SU-DHL-6 (cell line): ENCODE data around the gene ZNF148.

ENCODE experiments used
- H2AFZ ChIP-seq: fragments of 200-600 bp; sonication (generic); 2 replicates; pipeline ENCODE4 v1.6.1; 2014; ENCODE audit warnings: low read depth, mild to moderate bottlenecking, moderate library complexity, mixed read lengths, antibody characterized with exemption, low read length; ENCODE audit not compliant: severe bottlenecking
- H3F3A ChIP-seq: fragments of 200-600 bp; shearing (Covaris generic); 2 replicates; pipeline ENCODE4 v1.6.0; 2016; ENCODE audit warnings: antibody characterized with exemption, mild to moderate bottlenecking; ENCODE audit not compliant: insufficient read depth
- H3K27ac ChIP-seq: fragments of 200-600 bp; sonication (generic); 2 replicates; pipeline ENCODE4 v1.5.1; 2016; ENCODE audit warnings: low read depth, mild to moderate bottlenecking, low read length, moderate library complexity, mixed read lengths
- H3K27me3 ChIP-seq: fragments of 200-600 bp; sonication (generic), shearing (Covaris generic); 2 replicates; pipeline ENCODE4 v1.6.0; 2014; ENCODE audit warnings: mild to moderate bottlenecking, low read length
- H3K36me3 ChIP-seq: fragments of 200-600 bp; sonication (generic); 2 replicates; pipeline ENCODE4 v1.6.1; 2014; ENCODE audit warnings: mild to moderate bottlenecking, low read length, mixed read lengths
- H3K4me2 ChIP-seq: fragments of 300-600, 200-600 bp; shearing (Covaris generic), sonication (generic); 2 replicates; pipeline ENCODE4 v1.6.0; 2014; ENCODE audit warnings: low read length, low read depth, mild to moderate bottlenecking; ENCODE audit not compliant: poor library complexity, severe bottlenecking
- H3K4me3 ChIP-seq: fragments of 200-600 bp; sonication (generic); 2 replicates; pipeline ENCODE4 v1.5.1; 2014; ENCODE audit warnings: antibody characterized with exemption, low read length, mild to moderate bottlenecking, mixed read lengths; ENCODE audit not compliant: insufficient read depth, poor library complexity, severe bottlenecking
- H3K79me2 ChIP-seq: fragments of 200-600 bp; sonication (generic); 2 replicates; pipeline ENCODE4 v1.6.1; 2014; ENCODE audit warnings: mild to moderate bottlenecking, low read length, moderate library complexity; ENCODE audit not compliant: insufficient read depth
- H3K9ac ChIP-seq: fragments of 200-600 bp; sonication (generic); 2 replicates; pipeline ENCODE4 v1.7.0; 2014; ENCODE audit warnings: mild to moderate bottlenecking, low read length
- H3K9me2 ChIP-seq: fragments of 200-600 bp; sonication (generic); replicated peaks from 2 replicates; pipeline ENCODE4 v1.6.1; 2014; ENCODE audit warnings: low read length; ENCODE audit not compliant: insufficient read depth
- H3K9me3 ChIP-seq: fragments of 200-600 bp; sonication (generic); 2 replicates; pipeline ENCODE4 v1.6.1; 2014; ENCODE audit warnings: low read length, mixed read lengths; ENCODE audit not compliant: insufficient read depth
- H4K20me1 ChIP-seq: fragments of 200-600 bp; sonication (generic); 2 replicates; pipeline ENCODE4 v1.6.1; 2014; ENCODE audit warnings: low read depth, mild to moderate bottlenecking, antibody characterized with exemption, low read length, moderate library complexity, mixed read lengths
- EZH2phosphoT487 ChIP-seq: fragments of 200-600 bp; sonication (generic), shearing (Covaris generic); conservative IDR thresholded peaks from 2 replicates; pipeline ENCODE4 v1.6.1; 2018; ENCODE audit warnings: mild to moderate bottlenecking, antibody characterized with exemption, low read length, moderate library complexity, mixed read lengths
- TF ChIP-seq, protein P1 (sequence below): fragments of 200-600 bp; sonication (generic); IDR thresholded peaks from one replicate; pipeline ENCODE4 v1.5.1; 2017; ENCODE audit warnings: antibody characterized with exemption, mild to moderate bottlenecking, low read length, moderate library complexity; ENCODE audit not compliant: insufficient read depth, poor library complexity, severe bottlenecking

Gene ZNF148, protein sequence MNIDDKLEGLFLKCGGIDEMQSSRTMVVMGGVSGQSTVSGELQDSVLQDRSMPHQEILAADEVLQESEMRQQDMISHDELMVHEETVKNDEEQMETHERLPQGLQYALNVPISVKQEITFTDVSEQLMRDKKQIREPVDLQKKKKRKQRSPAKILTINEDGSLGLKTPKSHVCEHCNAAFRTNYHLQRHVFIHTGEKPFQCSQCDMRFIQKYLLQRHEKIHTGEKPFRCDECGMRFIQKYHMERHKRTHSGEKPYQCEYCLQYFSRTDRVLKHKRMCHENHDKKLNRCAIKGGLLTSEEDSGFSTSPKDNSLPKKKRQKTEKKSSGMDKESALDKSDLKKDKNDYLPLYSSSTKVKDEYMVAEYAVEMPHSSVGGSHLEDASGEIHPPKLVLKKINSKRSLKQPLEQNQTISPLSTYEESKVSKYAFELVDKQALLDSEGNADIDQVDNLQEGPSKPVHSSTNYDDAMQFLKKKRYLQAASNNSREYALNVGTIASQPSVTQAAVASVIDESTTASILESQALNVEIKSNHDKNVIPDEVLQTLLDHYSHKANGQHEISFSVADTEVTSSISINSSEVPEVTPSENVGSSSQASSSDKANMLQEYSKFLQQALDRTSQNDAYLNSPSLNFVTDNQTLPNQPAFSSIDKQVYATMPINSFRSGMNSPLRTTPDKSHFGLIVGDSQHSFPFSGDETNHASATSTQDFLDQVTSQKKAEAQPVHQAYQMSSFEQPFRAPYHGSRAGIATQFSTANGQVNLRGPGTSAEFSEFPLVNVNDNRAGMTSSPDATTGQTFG

DNA sequence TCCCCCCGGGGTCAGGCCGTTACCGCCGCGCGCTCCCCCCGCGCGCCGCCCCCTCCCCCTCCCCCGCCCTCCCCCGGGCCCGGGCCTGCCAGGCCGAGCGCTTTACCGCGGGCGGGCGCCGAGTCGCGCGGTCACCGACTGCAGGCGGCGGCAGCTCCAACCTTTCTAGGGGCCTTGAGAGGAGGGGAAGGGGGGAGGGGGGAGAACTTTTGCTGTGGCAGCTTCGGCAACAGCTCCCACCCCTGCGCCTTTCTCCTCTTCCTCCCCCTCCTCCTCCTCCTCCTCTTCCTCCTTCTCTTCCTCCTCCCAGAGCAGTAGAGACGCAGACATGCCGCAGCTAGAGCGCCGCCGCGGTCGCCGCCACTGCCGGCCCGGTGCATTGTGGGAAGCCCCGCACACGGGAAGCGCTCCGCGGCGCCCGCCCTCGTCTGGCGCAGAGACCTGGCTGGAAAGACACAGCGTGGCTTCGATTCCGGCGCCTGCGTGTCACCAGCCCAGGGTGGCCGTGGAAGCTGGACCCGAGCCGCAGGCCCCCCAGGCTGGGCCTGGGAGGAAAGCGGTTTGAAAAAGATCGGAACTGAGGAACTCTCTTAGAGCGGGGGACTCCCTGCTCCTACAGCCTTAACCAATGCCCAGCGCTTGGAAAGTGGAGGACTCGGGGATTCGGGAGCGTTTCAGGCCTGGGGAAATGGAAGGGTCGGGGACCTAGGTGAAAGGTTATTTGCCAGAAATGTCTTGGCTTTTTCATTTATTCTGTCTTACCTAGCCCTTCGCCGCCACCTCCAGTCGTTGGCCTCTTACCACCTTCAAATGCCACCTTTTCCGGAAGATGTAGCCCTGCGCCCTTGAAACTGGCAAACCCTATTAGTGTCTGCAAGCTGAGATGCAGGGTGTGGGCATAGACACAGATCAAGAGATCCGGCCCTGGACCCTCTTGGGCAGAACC lies at the start of gene ZNF148:
TSS of gene ZNF148 (minus strand) at position 330 of the 946 bp plus-strand sequence. CDS start 61,685 bp downstream, outside the sequence.
- no peaks in the 10 kb centered on the region for H3K27me3 ChIP-seq
- H3K9ac ChIP-seq = peak within 1 kb of the TSS; percentile 82
- peaks cover 9% of the 10 kb centered on the region; the same call in 1 of the 2 replicates for H4K20me1 ChIP-seq
- TF ChIP-seq, protein P1, sequence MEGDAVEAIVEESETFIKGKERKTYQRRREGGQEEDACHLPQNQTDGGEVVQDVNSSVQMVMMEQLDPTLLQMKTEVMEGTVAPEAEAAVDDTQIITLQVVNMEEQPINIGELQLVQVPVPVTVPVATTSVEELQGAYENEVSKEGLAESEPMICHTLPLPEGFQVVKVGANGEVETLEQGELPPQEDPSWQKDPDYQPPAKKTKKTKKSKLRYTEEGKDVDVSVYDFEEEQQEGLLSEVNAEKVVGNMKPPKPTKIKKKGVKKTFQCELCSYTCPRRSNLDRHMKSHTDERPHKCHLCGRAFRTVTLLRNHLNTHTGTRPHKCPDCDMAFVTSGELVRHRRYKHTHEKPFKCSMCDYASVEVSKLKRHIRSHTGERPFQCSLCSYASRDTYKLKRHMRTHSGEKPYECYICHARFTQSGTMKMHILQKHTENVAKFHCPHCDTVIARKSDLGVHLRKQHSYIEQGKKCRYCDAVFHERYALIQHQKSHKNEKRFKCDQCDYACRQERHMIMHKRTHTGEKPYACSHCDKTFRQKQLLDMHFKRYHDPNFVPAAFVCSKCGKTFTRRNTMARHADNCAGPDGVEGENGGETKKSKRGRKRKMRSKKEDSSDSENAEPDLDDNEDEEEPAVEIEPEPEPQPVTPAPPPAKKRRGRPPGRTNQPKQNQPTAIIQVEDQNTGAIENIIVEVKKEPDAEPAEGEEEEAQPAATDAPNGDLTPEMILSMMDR = no peak
- TF ChIP-seq EZH2phosphoT487 = no peak
- H3K36me3 ChIP-seq = no peaks in the 10 kb centered on the region; the same call in 1 of the 2 replicates
- no peaks in the 10 kb centered on the region for H3F3A ChIP-seq
- peak within 1 kb of the TSS; percentile 33 for H3K27ac ChIP-seq
- H3K9me3 ChIP-seq = no peaks in the 10 kb centered on the region
- H3K9me2 ChIP-seq = no peaks in the 10 kb centered on the region
- peaks cover 45% of the 10 kb centered on the region for H3K79me2 ChIP-seq
- H2AFZ ChIP-seq = peak within 1 kb of the TSS; percentile 87
- peak within 1 kb of the TSS; percentile 97 for H3K4me3 ChIP-seq
- peak within 1 kb of the TSS; percentile 72 for H3K4me2 ChIP-seq

DNA sequence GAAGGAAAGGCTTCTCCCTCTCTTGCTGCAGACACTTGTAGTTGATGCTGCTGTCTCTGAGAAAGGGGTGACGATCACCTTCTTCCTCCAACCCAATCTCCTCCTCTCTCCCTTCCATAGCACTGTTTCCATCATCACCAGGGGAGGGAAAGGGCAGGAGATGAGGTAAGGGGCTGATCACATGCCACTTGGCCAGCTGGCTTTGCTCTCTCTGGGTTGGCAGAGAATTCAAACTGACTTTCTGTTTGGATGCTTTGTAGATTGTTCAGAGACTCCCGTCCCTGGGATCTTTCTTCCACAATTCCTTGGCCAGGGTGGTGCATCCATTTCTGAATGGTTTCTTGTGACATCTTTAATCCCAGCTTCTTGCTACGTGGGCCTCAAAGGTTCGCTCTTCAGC lies 43.2 kb upstream of the ZNF148 start:
- no peaks in the 10 kb centered on the region for H3F3A ChIP-seq
- H4K20me1 ChIP-seq = no peaks in the 10 kb centered on the region
- no peaks in the 10 kb centered on the region for H3K9me3 ChIP-seq
- H3K4me2 ChIP-seq = no peak overlapping the region
- TF ChIP-seq, protein P1 = no peak
- no peak for TF ChIP-seq EZH2phosphoT487
- H3K27ac ChIP-seq = no peak overlapping the region
- no peaks in the 10 kb centered on the region for H3K79me2 ChIP-seq
- H3K9me2 ChIP-seq = no peaks in the 10 kb centered on the region
- no peak overlapping the region for H3K4me3 ChIP-seq
- no peaks in the 10 kb centered on the region for H3K27me3 ChIP-seq
- no peak overlapping the region for H3K9ac ChIP-seq
- H3K36me3 ChIP-seq = no peaks in the 10 kb centered on the region
- no peak overlapping the region for H2AFZ ChIP-seq

DNA sequence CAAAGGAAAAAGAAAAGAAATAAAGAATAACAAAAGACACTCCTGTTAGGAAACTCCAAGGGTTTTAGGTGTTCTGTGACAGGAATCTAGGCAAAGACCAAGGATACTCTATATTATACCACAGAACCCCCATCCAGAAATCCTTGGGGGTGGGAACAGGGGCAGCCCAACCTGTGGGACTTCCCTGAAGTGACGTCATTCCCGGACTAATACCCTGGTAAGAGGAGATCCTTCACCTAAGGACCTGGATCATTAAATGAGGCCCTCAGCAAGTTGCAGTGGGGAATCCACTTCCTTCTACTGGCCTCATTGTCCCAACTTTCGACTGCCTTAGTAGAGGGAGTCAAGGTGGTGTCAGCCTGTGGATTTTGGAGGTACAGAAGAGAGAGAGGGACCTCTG lies 41.1 kb upstream of the ZNF148 start:
- Histone ChIP-seq H3F3A (no peaks in the 10 kb centered on the region), H3K9ac (no peak overlapping the region), H3K9me3 (no peaks in the 10 kb centered on the region), H3K27ac (no peak overlapping the region), H4K20me1 (no peaks in the 10 kb centered on the region), H3K36me3 (no peaks in the 10 kb centered on the region), H3K27me3 (no peaks in the 10 kb centered on the region), H3K4me2 (no peak overlapping the region), H3K79me2 (no peaks in the 10 kb centered on the region), H2AFZ (no peak overlapping the region), H3K9me2 (no peaks in the 10 kb centered on the region), H3K4me3 (no peak overlapping the region)
- TF ChIP-seq, protein P1 = no peak
- TF ChIP-seq EZH2phosphoT487 = no peak
